Spinal cord (tissue), 4 donors: ENCODE results near the gene S100A11. TPM values are rescaled to one million over a fixed set of nuclear protein-coding genes. Genes with fewer than 3 reads are reported as not detected.

Source experiments
- polyA plus RNA-seq, 2 donors: library from polyadenylated mRNA; unstranded; fragments of 120-200 nt; gene quantifications; one replicate each; pipeline ENCODE4 v1.2.1, GENCODE V29; 2013; ENCODE audit not compliant: insufficient read length in 2 of 2
- small RNA-seq: library from RNA; depleted of rRNA; stranded (forward); fragments of <200 nt; gene quantifications from one replicate; pipeline ENCODE3, GENCODE V24; 2014; ENCODE audit warnings: low replicate concordance
- total RNA-seq, 2 donors: library from RNA; depleted of rRNA in 1 of 2; stranded (reverse); fragments of 120-200 nt in 1 of 2; fragments of >200 nt in 1 of 2; gene quantifications; one replicate each; pipeline versions ENCODE4 v1.2.3 to v1.2.4, GENCODE V29; 2013 to 2014

Gene S100A11
- total and polyA plus RNA-seq, 4 donors: 17.7 to 153 (median 76.9) TPM

Small RNA genes within 50 kb of the gene (small RNA-seq; reads per million reads assigned to genes)
- gene SPTLC1P4: not detected

Other genes starting within 250 kb of the S100A11 start
- gene TDRKH, start 246.5 kb downstream of the S100A11 start, total RNA-seq: 10 to 100 TPM; 11.3 to 15.6 TPM
- gene TDRKH, start 246.5 kb downstream of the S100A11 start, polyA plus RNA-seq: 10 to 100 TPM; 18.7 to 20.8 TPM
- 1 to 10 TPM in 1 of 2 donors, under 1 TPM in 1; 0.22 to 2.0 TPM for gene LINGO4, start 231.6 kb downstream of the S100A11 start, total RNA-seq
- 1 to 10 TPM in 1 of 2 donors, under 1 TPM in 1; 0.62 to 1.0 TPM for gene LINGO4, start 231.6 kb downstream of the S100A11 start, polyA plus RNA-seq
- under 1 TPM in 1 of 2 donors, not detected in 1; 0.44 TPM for gene RORC, start 205.2 kb downstream of the S100A11 start, total RNA-seq
- under 1 TPM; 0.15 to 0.17 TPM for gene RORC, start 205.2 kb downstream of the S100A11 start, polyA plus RNA-seq
- gene C2CD4D, start 197.2 kb downstream of the S100A11 start, total RNA-seq: not detected
- under 1 TPM; 0.74 to 0.97 TPM for gene C2CD4D, start 197.2 kb downstream of the S100A11 start, polyA plus RNA-seq
- gene THEM5, start 183.3 kb downstream of the S100A11 start, total RNA-seq: not detected
- 1 to 10 TPM; 1.5 to 1.8 TPM for gene THEM5, start 183.3 kb downstream of the S100A11 start, polyA plus RNA-seq
- 10 to 100 TPM; 13.0 to 16.8 TPM for gene THEM4, start 127.5 kb downstream of the S100A11 start, total RNA-seq
- 10 to 100 TPM; 25.8 to 34.0 TPM for gene THEM4, start 127.5 kb downstream of the S100A11 start, polyA plus RNA-seq
- gene S100A10, start 43.1 kb downstream of the S100A11 start, total RNA-seq: 100 to 1,000 TPM; 110 to 144 TPM
- gene S100A10, start 43.1 kb downstream of the S100A11 start, polyA plus RNA-seq: 100 to 1,000 TPM; 198 to 262 TPM
- not detected for gene TCHHL1, start 52.1 kb upstream of the S100A11 start, total RNA-seq
- not detected for gene TCHHL1, start 52.1 kb upstream of the S100A11 start, polyA plus RNA-seq
- under 1 TPM; 0.06 to 0.10 TPM for gene TCHH, start 78.4 kb upstream of the S100A11 start, total RNA-seq
- under 1 TPM; 0.47 to 0.48 TPM for gene TCHH, start 78.4 kb upstream of the S100A11 start, polyA plus RNA-seq
- gene RPTN, start 122.2 kb upstream of the S100A11 start, total RNA-seq: not detected
- not detected for gene RPTN, start 122.2 kb upstream of the S100A11 start, polyA plus RNA-seq
- not detected for gene HRNR, start 187.2 kb upstream of the S100A11 start, total RNA-seq
- gene HRNR, start 187.2 kb upstream of the S100A11 start, polyA plus RNA-seq: under 1 TPM; 0.03 to 0.59 TPM